H1 (cell line): Measurements from ENCODE around the gene RPS6KB2. TPM values are rescaled to one million over a fixed set of nuclear protein-coding genes. Genes with fewer than 3 reads are reported as not detected.
A peak's percentile ranks its signal among the peaks of the same experiment; 100 is the strongest.

ENCODE experiments used
- CTCF ChIA-PET: fragments of 300-600 bp; sonication (Branson Sonifier 250); formaldehyde crosslinking; loops from one replicate; lab custom pipeline; 2021; ENCODE audit not compliant: partially characterized antibody; lab: Charles Lee
- POLR2A ChIA-PET: fragments of 300-600 bp; sonication (Branson Sonifier 250); formaldehyde crosslinking; loops from one replicate; lab custom pipeline; 2021; ENCODE audit warnings: inconsistent platforms; ENCODE audit not compliant: partially characterized antibody; lab: Charles Lee
- DNase-seq, 2 experiments: peaks; one replicate each; pipeline versions ENCODE4 v3.0.0 to v3.0.0-alpha.2; 2010 to 2022; ENCODE audit warnings: low spot score in 2 of 2, low read depth in 1 of 2, mixed read lengths in 1 of 2
- FAIRE-seq: peaks from 2 replicates; lab custom pipeline; 2011; peaks lifted over from hg19 to GRCh38; lab: Jason Lieb, UNC
- H2AFZ ChIP-seq: 2 replicates; pipeline ENCODE4 v1.8.1; 2012; ENCODE audit warnings: low read length, inconsistent platforms
- H2AK5ac ChIP-seq: 2 replicates; pipeline ENCODE4 v1.6.1; 2013; ENCODE audit warnings: low read depth, low read length
- H2BK120ac ChIP-seq: replicated peaks from 2 replicates; pipeline ENCODE3; 2013; ENCODE audit warnings: low read depth, low read length, inconsistent platforms
- H2BK12ac ChIP-seq: 2 replicates; pipeline ENCODE4 v1.6.1; 2013; ENCODE audit warnings: low read depth, low read length
- H2BK15ac ChIP-seq: 2 replicates; pipeline ENCODE4 v1.6.1; 2013; ENCODE audit warnings: low read length
- H2BK20ac ChIP-seq: 2 replicates; pipeline ENCODE4 v1.6.1; 2013; ENCODE audit warnings: low read length
- H2BK5ac ChIP-seq: 2 replicates; pipeline ENCODE4 v1.6.1; 2013; ENCODE audit warnings: low read depth, low read length
- H3K14ac ChIP-seq: 2 replicates; pipeline ENCODE4 v1.6.1; 2013; ENCODE audit warnings: inconsistent platforms; ENCODE audit not compliant: insufficient read length
- H3K18ac ChIP-seq: 2 replicates; pipeline ENCODE4 v1.6.1; 2013; ENCODE audit warnings: low read length; ENCODE audit errors: extremely low read depth
- H3K23ac ChIP-seq: 2 replicates; pipeline ENCODE4 v1.6.1; 2013; ENCODE audit warnings: inconsistent platforms; ENCODE audit not compliant: insufficient read length
- H3K23me2 ChIP-seq: 2 replicates; pipeline ENCODE4 v1.6.1; 2013; ENCODE audit warnings: low read depth, low read length
- H3K27ac ChIP-seq: 2 replicates; pipeline ENCODE4 v1.6.1; 2011; ENCODE audit warnings: low read depth, low read length, inconsistent platforms
- H3K27me3 ChIP-seq, 4 experiments: replicated peaks in 1 of 4; 1 replicate in 1 of 4; 2 replicates in 3 of 4; pipeline versions ENCODE4 v1.6.1 to v1.8.1; 2011 to 2013; ENCODE audit warnings: low read length in 3 of 4, mild to moderate bottlenecking in 3 of 4, inconsistent platforms in 2 of 4, mixed read lengths in 2 of 4, moderate library complexity in 1 of 4; ENCODE audit not compliant: control insufficient read depth in 3 of 4, insufficient read depth in 3 of 4; ENCODE audit errors: extremely low read depth in 1 of 4
- H3K36me3 ChIP-seq, 4 experiments: 2 replicates each; pipeline versions ENCODE4 v1.6.1 to v1.8.1; 2011 to 2013; ENCODE audit warnings: mild to moderate bottlenecking in 4 of 4, low read length in 3 of 4, moderate library complexity in 2 of 4, control low read depth in 1 of 4, inconsistent platforms in 1 of 4; ENCODE audit not compliant: insufficient read depth in 4 of 4, control insufficient read depth in 2 of 4
- H3K4ac ChIP-seq: replicated peaks from 2 replicates; pipeline ENCODE3; 2013; ENCODE audit warnings: low read length, low read depth, mixed read lengths, inconsistent platforms; ENCODE audit not compliant: insufficient read length
- H3K4me1 ChIP-seq, 4 experiments: replicated peaks in 1 of 4; 1 replicate in 1 of 4; 2 replicates in 3 of 4; pipeline versions ENCODE4 v1.6.1 to v1.8.1; 2011 to 2013; ENCODE audit warnings: low read length in 3 of 4, inconsistent platforms in 2 of 4, mixed read lengths in 1 of 4; ENCODE audit not compliant: insufficient read depth in 4 of 4, control insufficient read depth in 3 of 4
- H3K4me2 ChIP-seq, 2 experiments: 2 replicates each; pipeline versions ENCODE4 v1.6.1 to v1.8.1; 2011 to 2013; ENCODE audit warnings: low read depth in 2 of 2, low read length in 2 of 2, control low read depth in 1 of 2, inconsistent platforms in 1 of 2, mild to moderate bottlenecking in 1 of 2; ENCODE audit not compliant: insufficient read depth in 1 of 2
- H3K4me3 ChIP-seq, 4 experiments: fragments of 200-600, 300-600 bp in 1 of 4; sonication (generic), shearing (Covaris generic), sonication (Bioruptor Twin) in 1 of 4; 2 replicates each; pipeline versions ENCODE4 v1.5.1 to v1.8.1; 2011 to 2016; ENCODE audit warnings: low read length in 4 of 4, low read depth in 3 of 4, control low read depth in 2 of 4, inconsistent platforms in 2 of 4, mild to moderate bottlenecking in 2 of 4, mixed read lengths in 1 of 4, moderate library complexity in 1 of 4; ENCODE audit not compliant: insufficient read depth in 2 of 4; ENCODE audit errors: extremely low read depth in 1 of 4
- H3K56ac ChIP-seq: replicated peaks from 2 replicates; pipeline ENCODE3; 2013; ENCODE audit warnings: low read depth, mild to moderate bottlenecking, mixed read lengths, low read length, inconsistent platforms; ENCODE audit not compliant: insufficient read length
- H3K79me1 ChIP-seq: 2 replicates; pipeline ENCODE4 v1.6.1; 2013; ENCODE audit warnings: low read depth, low read length, control low read depth
- H3K79me2 ChIP-seq, 2 experiments: 2 replicates each; pipeline versions ENCODE4 v1.6.1 to v1.8.1; 2012 to 2013; ENCODE audit warnings: low read length in 2 of 2, mild to moderate bottlenecking in 2 of 2, inconsistent platforms in 1 of 2; ENCODE audit not compliant: insufficient read depth in 2 of 2, control insufficient read depth in 1 of 2
- H3K9ac ChIP-seq, 4 experiments: replicated peaks in 1 of 4; 1 replicate in 1 of 4; 2 replicates in 3 of 4; pipeline versions ENCODE4 v1.6.1 to v1.8.1; 2011 to 2013; ENCODE audit warnings: low read depth in 3 of 4, low read length in 3 of 4, control low read depth in 2 of 4, mild to moderate bottlenecking in 2 of 4, moderate library complexity in 2 of 4, inconsistent platforms in 1 of 4; ENCODE audit errors: extremely low read depth in 1 of 4
- H3K9me3 ChIP-seq, 2 experiments: 2 replicates each; pipeline versions ENCODE4 v1.6.1 to v1.8.1; 2012 to 2013; ENCODE audit warnings: mild to moderate bottlenecking in 2 of 2, moderate library complexity in 2 of 2, control low read depth in 1 of 2, inconsistent platforms in 1 of 2, low read depth in 1 of 2, low read length in 1 of 2, mixed read lengths in 1 of 2; ENCODE audit not compliant: insufficient read depth in 2 of 2
- H4K20me1 ChIP-seq, 2 experiments: replicated peaks in 1 of 2; 2 replicates each; pipeline versions ENCODE3 to v1.8.1; 2011 to 2013; ENCODE audit warnings: inconsistent platforms in 2 of 2, low read length in 2 of 2, mild to moderate bottlenecking in 1 of 2; ENCODE audit not compliant: insufficient read depth in 2 of 2, control insufficient read depth in 1 of 2
- H4K5ac ChIP-seq: 2 replicates; pipeline ENCODE4 v1.6.1; 2013; ENCODE audit warnings: low read length, low read depth, mixed read lengths, inconsistent platforms; ENCODE audit not compliant: insufficient read length
- H4K8ac ChIP-seq: 2 replicates; pipeline ENCODE4 v1.8.0; 2013; ENCODE audit warnings: mild to moderate bottlenecking, moderate library complexity, low read length, inconsistent platforms; ENCODE audit not compliant: insufficient read depth; ENCODE audit errors: extremely low read depth
- H4K91ac ChIP-seq: replicated peaks from 2 replicates; pipeline ENCODE3; 2013; ENCODE audit warnings: low read length, mixed read lengths, inconsistent platforms; ENCODE audit not compliant: insufficient read length
- BCL11A ChIP-seq, 2 experiments: IDR thresholded peaks; one replicate each; pipeline ENCODE4 v1.6.1; 2011; ENCODE audit warnings: low read depth in 2 of 2, low read length in 2 of 2, mild to moderate bottlenecking in 2 of 2
- GTF2F1 ChIP-seq: IDR thresholded peaks from 2 replicates; pipeline ENCODE4 v1.6.1; 2012; ENCODE audit warnings: low read depth, low read length, improper control_type of control experiment, borderline replicate concordance
- HDAC2 ChIP-seq, 2 experiments: fragments of 300-600 bp in 1 of 2; sonication (generic) in 1 of 2; IDR thresholded peaks; 2 replicates each; pipeline ENCODE4 v1.6.1; 2011 to 2012; ENCODE audit warnings: low read depth in 2 of 2, low read length in 2 of 2, mild to moderate bottlenecking in 2 of 2, moderate library complexity in 2 of 2, borderline replicate concordance in 1 of 2, inconsistent platforms in 1 of 2
- JUND ChIP-seq: IDR thresholded peaks from 2 replicates; pipeline ENCODE4 v1.6.1; 2011; ENCODE audit warnings: mild to moderate bottlenecking, improper control_type of control experiment, low read length
- MAFK ChIP-seq: IDR thresholded peaks from 2 replicates; pipeline ENCODE4 v1.6.1; 2012; ENCODE audit warnings: low read depth, mild to moderate bottlenecking, improper control_type of control experiment, low read length
- MAX ChIP-seq: IDR thresholded peaks from 2 replicates; pipeline ENCODE4 v1.6.1; 2012; ENCODE audit warnings: inconsistent platforms
- PHF8 ChIP-seq: fragments of 200-600 bp; sonication (generic); conservative IDR thresholded peaks from 2 replicates; pipeline ENCODE4 v1.7.1; 2012; ENCODE audit warnings: low read depth, mild to moderate bottlenecking, inconsistent platforms, low read length, moderate library complexity
- RAD21 ChIP-seq, 2 experiments: IDR thresholded peaks in 1 of 2; conservative IDR thresholded peaks in 1 of 2; 2 replicates each; pipeline ENCODE4 v1.6.1; 2011; ENCODE audit warnings: low read depth in 2 of 2, low read length in 2 of 2, improper control_type of control experiment in 1 of 2, inconsistent platforms in 1 of 2, mild to moderate bottlenecking in 1 of 2, moderate library complexity in 1 of 2
- SIX5 ChIP-seq: IDR thresholded peaks from 2 replicates; pipeline ENCODE4 v1.6.1; 2011; ENCODE audit warnings: mild to moderate bottlenecking, low read depth, low read length
- ZNF274 ChIP-seq: IDR thresholded peaks from 2 replicates; pipeline ENCODE4 v1.7.0; 2012; ENCODE audit warnings: low read length, borderline replicate concordance; ENCODE audit errors: extremely low read depth
- WGBS, 2 experiments: shearing (Covaris generic) in 1 of 2; methylation state at CpG; one replicate each; pipeline versions ENCODE4 v1.1.6 to v1.1.7; 2013 to 2015; ENCODE audit warnings: low lambda C conversion rate in 2 of 2, mixed read lengths in 2 of 2, inconsistent platforms in 1 of 2, low coverage in 1 of 2, missing lambda C conversion rate in 1 of 2; ENCODE audit not compliant: insufficient replicate concordance in 2 of 2, insufficient coverage in 1 of 2, insufficient read length in 1 of 2; ENCODE audit errors: extremely low coverage in 1 of 2, missing lambda C conversion rate in 1 of 2; 5-methylcytosine and 5-hydroxymethylcytosine counted together
- polyA plus RNA-seq, 7 experiments: library from polyadenylated mRNA; depleted of rRNA in 3 of 7; stranded (reverse) in 5 of 7; unstranded in 2 of 7; fragments of >200 nt in 5 of 7; fragments of 200-250 nt in 2 of 7; gene quantifications; 1 replicate in 5 of 7; 2 replicates in 1 of 7; 4 replicates in 1 of 7; pipeline versions ENCODE4 v1.2.1 to v1.2.3, GENCODE V29; 2011 to 2013; ENCODE audit warnings: missing spikeins in 2 of 7, mixed read lengths in 2 of 7
- total RNA-seq: library from RNA; stranded (reverse); fragmentation: NEBNext Ultra II Directional; extraction: Animal tissue kit (Norgen Biotek cat#: 25700); gene quantifications from 2 replicates; pipeline ENCODE4 v1.2.1, GENCODE V29; 2021

The RPS6KB2 gene
- total and polyA plus RNA-seq, 2 of the 8 experiments (the other 6 are each of a cell fraction or from before 2014, with no cell fraction given), result 41.0 to 47.1 TPM

- Histone ChIP-seq H3K27me3 (peaks cover 0 to 10% (median 3%) of the 10 kb centered on the region in 4 experiments; a peak in 3 of 7 replicates), H2BK20ac (no peak overlapping the region), H2BK120ac (no peak overlapping the region), H3K79me2 (no peaks in the 10 kb centered on the region), H3K79me1 (no peaks in the 10 kb centered on the region), H3K56ac (no peak overlapping the region), H3K4me1 (peaks cover 0 to 11% (median 7%) of the 10 kb centered on the region in 4 experiments; a peak in 5 of 7 replicates), H4K91ac (no peak overlapping the region), H3K23ac (no peak overlapping the region), H3K4me2 (no peak overlapping the region), H2BK5ac (no peak overlapping the region), H3K36me3 (no peaks in the 10 kb centered on the region), H4K8ac (peak overlapping the region; percentile 57; the same call in 1 of the 2 replicates), H2AK5ac (no peak overlapping the region), H3K14ac (no peak overlapping the region), H2BK15ac (no peak overlapping the region), H3K4me3 (no peak overlapping the region), H4K20me1 (no peaks in the 10 kb centered on the region), H2BK12ac (no peak overlapping the region), H3K9ac (no peak overlapping the region; a peak in 1 of 7 replicates), H4K5ac (no peak overlapping the region), H3K9me3 (no peaks in the 10 kb centered on the region), H3K4ac (no peak overlapping the region), H3K18ac (no peak overlapping the region), H3K27ac (no peak overlapping the region), H2AFZ (no peak overlapping the region), H3K23me2 (no peaks in the 10 kb centered on the region)
- 78% methylated on average over 12 of the region's 12 CpGs; no CpG with 5 or more reads in 1 of the 2 experiments for WGBS, 2 experiments
- POLR2A ChIA-PET, result interaction anchor here (0.8 to 1.9 kb wide), 11 partner anchors 9 to 118 kb away, joined by 3 to 8 read pairs (median 3); partner anchors contain the start of genes ANKRD13D, POLD4, PTPRCAP and RAD9A
- DNase-seq, result no peak
- CTCF ChIA-PET, result interaction anchor here (0.5 to 1.2 kb wide), 6 partner anchors 9 to 147 kb away, joined by 3 to 6 read pairs (median 4); no protein-coding TSS in a partner anchor
- no peak for FAIRE-seq
- TF ChIP-seq RAD21 (IDR thresholded peaks at IDR 0.05 in 1 of 2, conservative IDR thresholded peaks at IDR 0.05 in 1 of 2; ENCODE audit: low read depth in 2 of 2, low read length in 2 of 2), result no peak
- TF ChIP-seq JUND, result no peak
- TF ChIP-seq BCL11A (IDR thresholded peaks at IDR 0.05; ENCODE audit: low read depth in 2 of 2, low read length in 2 of 2), result no peak
- TF ChIP-seq PHF8, result no peak
- TF ChIP-seq SIX5, result no peak
- TF ChIP-seq MAFK, result no peak
- TF ChIP-seq MAX, result no peak
- TF ChIP-seq ZNF274, result no peak
- no peak for TF ChIP-seq GTF2F1
- no peak for TF ChIP-seq HDAC2 (IDR thresholded peaks at IDR 0.05; ENCODE audit: borderline replicate concordance in 1 of 2, low read depth in 2 of 2, low read length in 2 of 2)
Observed at GRCh38 chr11:67406969-67407687, 21.2 kb upstream of the RPS6KB2 start.
